GM12801 (cell line): ENCODE data around the gene PIKFYVE.

Source experiments
- CTCF ChIP-seq: IDR thresholded peaks from one replicate; pipeline ENCODE4 v1.5.1; 2011; ENCODE audit warnings: control low read depth; ENCODE audit not compliant: insufficient read length; ENCODE audit errors: extremely low read depth

PIKFYVE gene

GRCh38 chr2:208297961-208298360 lies 31.9 kb downstream of the PIKFYVE start:
- no peak for TF ChIP-seq CTCF

- TF ChIP-seq CTCF: no peak
These were observed 35.0 kb downstream of the PIKFYVE start for GRCh38 chr2:208300847-208301618.

- TF ChIP-seq CTCF: no peak
These were observed 38.1 kb downstream of the PIKFYVE start for GRCh38 chr2:208304157-208304556.

GRCh38 chr2:208304695-208305094 lies 38.6 kb downstream of the PIKFYVE start:
- no peak for TF ChIP-seq CTCF

GRCh38 chr2:208306291-208306690 lies 40.2 kb downstream of the PIKFYVE start:
- no peak for TF ChIP-seq CTCF

- TF ChIP-seq CTCF: no peak
These were observed 45.3 kb downstream of the PIKFYVE start for GRCh38 chr2:208311321-208311720.

GRCh38 chr2:208311954-208312353 lies 45.9 kb downstream of the PIKFYVE start:
- TF ChIP-seq CTCF: no peak
